Vagina (tissue), 2 donors: ENCODE results near the gene ZMIZ1. TPM values are rescaled to one million over a fixed set of nuclear protein-coding genes. Genes with fewer than 3 reads are reported as not detected.

Experiments
- DNase-seq, 2 donors: peaks; one replicate each; pipeline ENCODE4 v3.0.0-alpha.2; 2017; ENCODE audit errors: extremely low spot score in 2 of 2
- H3K27ac ChIP-seq: fragments of 200-600 bp; sonication (generic); one replicate; pipeline ENCODE4 v1.5.1; 2019
- H3K27me3 ChIP-seq: fragments of 200-600 bp; sonication (generic); one replicate; pipeline ENCODE4 v1.5.1; 2019
- H3K36me3 ChIP-seq, 2 donors: fragments of 200-600 bp; sonication (generic); one replicate each; pipeline ENCODE4 v1.5.1; 2017 to 2019
- H3K4me1 ChIP-seq: fragments of 200-600 bp; sonication (generic); one replicate; pipeline ENCODE4 v1.5.1; 2019
- H3K4me3 ChIP-seq, 2 donors: fragments of 200-600 bp; sonication (generic); 1 replicate in 1 of 2; 2 replicates in 1 of 2; pipeline ENCODE4 v1.5.1; 2016 to 2019
- H3K9me3 ChIP-seq: fragments of 200-600 bp; sonication (generic); one replicate; pipeline ENCODE4 v1.5.1; 2019
- POLR2A ChIP-seq, 2 donors: fragments of 450-650 bp; IDR thresholded peaks; one replicate each; pipeline ENCODE4 v1.6.1; 2017; ENCODE audit warnings: antibody characterized with exemption in 2 of 2, mild to moderate bottlenecking in 2 of 2, moderate library complexity in 2 of 2
- POLR2AphosphoS5 ChIP-seq, 2 donors: sonication (generic); formaldehyde crosslinking; IDR thresholded peaks; one replicate each; pipeline ENCODE4 v1.9.0; 2017; ENCODE audit warnings: antibody characterized with exemption in 2 of 2, mild to moderate bottlenecking in 2 of 2, low read depth in 1 of 2; ENCODE audit not compliant: insufficient read depth in 1 of 2
- intact Hi-C: fragments of 100-400 bp; cut with DNase I; formaldehyde crosslinking; loops from one replicate; pipeline ENCODE4 v1.15.1; 2023
- total RNA-seq: library from RNA; depleted of rRNA; stranded (reverse); fragments of >200 nt; gene quantifications from one replicate; pipeline ENCODE4 v1.2.3, GENCODE V29; 2016
- TF ChIP-seq, protein P1 (sequence below), 3 experiments: fragments of 450-650 bp in 2 of 3; fragments of 200-600 bp in 1 of 3; sonication (generic) in 1 of 3; IDR thresholded peaks; one replicate each; pipeline ENCODE4 v1.5.1; 2017 to 2019; ENCODE audit warnings: antibody characterized with exemption in 3 of 3, mild to moderate bottlenecking in 2 of 3, moderate library complexity in 2 of 3

Gene ZMIZ1
- total RNA-seq, 1 donor from 2014 or later, result 61.4 TPM

- H3K36me3 ChIP-seq, result peaks cover 0 to 81% of the 10 kb centered on the region in 2 donors
- intact Hi-C loops, result no loop called here
Observed at GRCh38 chr10:79308016-79308415, 239.2 kb downstream of the ZMIZ1 start.

DNA sequence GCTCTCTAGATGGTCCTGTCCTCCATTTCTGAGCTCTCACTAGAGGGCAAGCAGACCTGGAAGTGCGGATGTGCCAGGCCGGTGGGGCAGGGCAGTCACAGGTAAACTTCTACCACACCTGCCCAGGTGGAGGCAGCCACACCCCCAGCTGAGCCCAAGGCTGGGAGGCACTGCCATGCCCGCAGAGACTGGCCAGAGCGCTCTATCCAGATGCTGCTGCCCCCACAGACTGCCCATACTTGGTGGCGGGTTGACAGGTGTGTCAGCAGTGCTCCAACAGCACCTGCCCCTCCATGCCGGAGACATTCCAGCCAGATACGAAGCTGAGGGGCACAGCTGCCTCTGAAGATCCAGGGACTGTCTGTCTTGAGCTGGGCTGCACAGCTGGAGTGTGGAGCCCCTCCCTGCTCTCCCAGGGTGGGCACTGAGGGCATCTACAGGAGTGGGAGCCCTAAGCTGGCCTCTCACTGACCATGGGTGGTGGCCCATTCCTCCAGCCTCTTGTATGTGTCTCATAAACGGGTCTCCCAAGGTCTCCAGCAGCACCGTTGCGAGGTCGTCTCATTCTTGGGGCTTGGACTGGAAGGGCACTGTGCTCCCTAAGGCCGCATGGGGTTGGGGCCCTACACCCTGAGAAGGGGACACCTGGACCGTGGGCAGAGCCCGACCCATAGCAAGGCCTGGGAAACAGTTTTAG is 240.4 kb downstream of the ZMIZ1 start:
- peaks cover 13% of the 10 kb centered on the region for H3K4me1 ChIP-seq
- TF ChIP-seq, protein P1, sequence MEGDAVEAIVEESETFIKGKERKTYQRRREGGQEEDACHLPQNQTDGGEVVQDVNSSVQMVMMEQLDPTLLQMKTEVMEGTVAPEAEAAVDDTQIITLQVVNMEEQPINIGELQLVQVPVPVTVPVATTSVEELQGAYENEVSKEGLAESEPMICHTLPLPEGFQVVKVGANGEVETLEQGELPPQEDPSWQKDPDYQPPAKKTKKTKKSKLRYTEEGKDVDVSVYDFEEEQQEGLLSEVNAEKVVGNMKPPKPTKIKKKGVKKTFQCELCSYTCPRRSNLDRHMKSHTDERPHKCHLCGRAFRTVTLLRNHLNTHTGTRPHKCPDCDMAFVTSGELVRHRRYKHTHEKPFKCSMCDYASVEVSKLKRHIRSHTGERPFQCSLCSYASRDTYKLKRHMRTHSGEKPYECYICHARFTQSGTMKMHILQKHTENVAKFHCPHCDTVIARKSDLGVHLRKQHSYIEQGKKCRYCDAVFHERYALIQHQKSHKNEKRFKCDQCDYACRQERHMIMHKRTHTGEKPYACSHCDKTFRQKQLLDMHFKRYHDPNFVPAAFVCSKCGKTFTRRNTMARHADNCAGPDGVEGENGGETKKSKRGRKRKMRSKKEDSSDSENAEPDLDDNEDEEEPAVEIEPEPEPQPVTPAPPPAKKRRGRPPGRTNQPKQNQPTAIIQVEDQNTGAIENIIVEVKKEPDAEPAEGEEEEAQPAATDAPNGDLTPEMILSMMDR (IDR thresholded peaks at IDR 0.05), result no peak
- TF ChIP-seq POLR2AphosphoS5 (IDR thresholded peaks at IDR 0.05; ENCODE audit: insufficient read depth in 1 of 2, low read depth in 1 of 2), result peak in 1 of 2 donors; percentile 23
- H3K27me3 ChIP-seq, result no peaks in the 10 kb centered on the region
- H3K27ac ChIP-seq, result no peak overlapping the region
- H3K36me3 ChIP-seq, result peaks cover 0 to 83% of the 10 kb centered on the region in 2 donors
- H3K4me3 ChIP-seq, result no peak overlapping the region
- no peaks in the 10 kb centered on the region for H3K9me3 ChIP-seq
- intact Hi-C loops, result no loop called here
- DNase-seq, result no peak

More at GRCh38 chr10:79308016-79308415, 239.2 kb downstream of the ZMIZ1 start:
- Histone ChIP-seq H3K4me1 (peaks cover 13% of the 10 kb centered on the region), H3K27me3 (no peaks in the 10 kb centered on the region), H3K9me3 (no peaks in the 10 kb centered on the region), H3K27ac (no peak overlapping the region), H3K4me3 (no peak overlapping the region)
- TF ChIP-seq POLR2AphosphoS5 (IDR thresholded peaks at IDR 0.05; ENCODE audit: insufficient read depth in 1 of 2, low read depth in 1 of 2) (no peak), POLR2A (IDR thresholded peaks at IDR 0.05) (no peak)
- TF ChIP-seq, protein P1 (IDR thresholded peaks at IDR 0.05), result no peak
- no peak for DNase-seq

- intact Hi-C loops, result no loop called here
- H3K27me3 ChIP-seq, result no peaks in the 10 kb centered on the region
- no peak for TF ChIP-seq POLR2AphosphoS5 (IDR thresholded peaks at IDR 0.05; ENCODE audit: insufficient read depth in 1 of 2, low read depth in 1 of 2)
- TF ChIP-seq POLR2A (IDR thresholded peaks at IDR 0.05), result no peak
- TF ChIP-seq, protein P1 (IDR thresholded peaks at IDR 0.05), result no peak
- no peak overlapping the region for H3K4me3 ChIP-seq
- DNase-seq, result no peak
- H3K4me1 ChIP-seq, result peaks cover 13% of the 10 kb centered on the region
- no peaks in the 10 kb centered on the region for H3K9me3 ChIP-seq
- H3K36me3 ChIP-seq, result peaks cover 0 to 81% of the 10 kb centered on the region in 2 donors
- H3K27ac ChIP-seq, result no peak overlapping the region
Observed at GRCh38 chr10:79310200-79310865, 241.6 kb downstream of the ZMIZ1 start.

DNA sequence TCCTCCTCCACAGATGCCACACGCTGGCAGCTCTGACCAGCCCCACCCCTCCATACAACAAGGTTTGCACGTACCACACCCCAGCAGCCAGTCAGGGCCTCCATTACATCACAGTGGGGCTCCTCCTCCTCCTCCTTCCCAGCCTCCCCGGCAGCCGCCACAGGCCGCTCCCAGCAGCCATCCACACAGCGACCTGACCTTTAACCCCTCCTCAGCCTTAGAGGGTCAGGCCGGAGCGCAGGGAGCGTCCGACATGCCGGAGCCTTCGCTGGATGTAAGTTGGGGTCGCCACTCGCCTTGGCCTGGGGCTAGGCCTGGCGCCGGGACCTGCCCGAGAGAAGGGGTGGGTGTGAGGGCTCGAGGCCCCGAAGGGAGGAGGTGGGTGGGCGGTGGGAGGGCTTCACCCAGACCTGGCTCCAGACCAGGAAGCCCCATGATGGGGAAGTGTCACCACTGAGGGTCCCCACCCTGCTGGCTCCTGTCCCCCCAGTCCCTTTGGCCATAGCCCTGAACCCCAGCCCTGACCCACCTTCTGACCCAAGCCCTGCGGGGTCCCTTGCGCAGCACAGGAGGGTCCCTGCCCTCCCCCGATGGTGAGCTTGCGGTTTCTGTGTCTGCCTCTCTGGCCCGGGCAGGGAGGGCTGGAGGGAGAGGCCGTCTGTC is 242.3 kb downstream of the ZMIZ1 start:
- H3K9me3 ChIP-seq, result no peaks in the 10 kb centered on the region
- no peak overlapping the region for H3K4me3 ChIP-seq
- H3K27me3 ChIP-seq, result no peaks in the 10 kb centered on the region
- DNase-seq, result no peak
- intact Hi-C loops, result no loop called here
- TF ChIP-seq, protein P1 (IDR thresholded peaks at IDR 0.05), result no peak
- TF ChIP-seq POLR2A (IDR thresholded peaks at IDR 0.05), result no peak
- no peak for TF ChIP-seq POLR2AphosphoS5 (IDR thresholded peaks at IDR 0.05; ENCODE audit: insufficient read depth in 1 of 2, low read depth in 1 of 2)
- peak overlapping the region; percentile 5 for H3K27ac ChIP-seq
- peaks cover 0 to 74% of the 10 kb centered on the region in 2 donors for H3K36me3 ChIP-seq
- H3K4me1 ChIP-seq, result peaks cover 13% of the 10 kb centered on the region
